Mononuclear cell (primary cell): Measurements from ENCODE around the gene CD96. TPM values are rescaled to one million over a fixed set of nuclear protein-coding genes. Genes with fewer than 3 reads are reported as not detected.

Experiments
- H3K27me3 ChIP-seq: 2 replicates; pipeline ENCODE4 v1.6.0; 2011; ENCODE audit warnings: low read length, control low read depth; ENCODE audit not compliant: insufficient read depth
- H3K4me1 ChIP-seq: 2 replicates; pipeline ENCODE4 v1.5.1; 2011; ENCODE audit warnings: mild to moderate bottlenecking, low read length, control low read depth; ENCODE audit not compliant: insufficient read depth
- H3K4me3 ChIP-seq: 2 replicates; pipeline ENCODE4 v1.5.1; 2011; ENCODE audit warnings: mild to moderate bottlenecking, low read length, moderate library complexity
- H3K9me3 ChIP-seq: 2 replicates; pipeline ENCODE4 v1.5.1; 2011; ENCODE audit warnings: low read depth, mild to moderate bottlenecking, control low read depth, low read length
- total RNA-seq: library from RNA; depleted of rRNA; stranded (reverse); fragments of >200 nt; gene quantifications from one replicate; pipeline ENCODE4 v1.2.3, GENCODE V29; 2012

The CD96 gene
- total RNA-seq, 1 donor = 117 TPM

- Histone ChIP-seq H3K9me3 (no peaks in the 10 kb centered on the region), H3K4me1 (peaks cover 14% of the 10 kb centered on the region), H3K27me3 (no peaks in the 10 kb centered on the region), H3K4me3 (no peak within 1 kb of the TSS)
Observed at GRCh38 chr3:111595232-111595631, 53.2 kb downstream of the CD96 start, which contains the start of gene ZBED2. TSS of gene ZBED2 (minus strand) at chr3:111595346. CDS start at chr3:111594201, 1,145 bp downstream.

DNA sequence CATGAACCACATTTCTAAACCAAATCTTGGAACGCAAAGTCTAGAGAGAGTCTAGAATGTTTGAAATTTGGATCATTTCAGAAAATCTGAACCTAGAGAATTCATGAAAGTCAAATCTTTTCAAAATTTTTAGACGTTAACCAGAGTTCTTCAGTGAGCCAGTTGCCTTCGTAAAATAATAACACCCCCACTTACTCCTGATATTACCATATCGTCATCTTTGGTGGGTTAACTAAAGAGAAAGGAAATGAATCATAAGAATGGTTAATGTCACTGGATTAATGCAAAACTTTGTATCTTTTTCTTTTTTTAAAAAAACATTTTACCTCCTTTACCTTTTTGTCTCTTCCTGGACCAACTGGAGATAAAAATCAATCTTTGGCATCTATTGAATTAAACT is 54.3 kb downstream of the CD96 start:
- Histone ChIP-seq H3K27me3 (no peaks in the 10 kb centered on the region), H3K4me1 (peaks cover 14% of the 10 kb centered on the region), H3K9me3 (no peaks in the 10 kb centered on the region), H3K4me3 (no peak overlapping the region)

GRCh38 chr3:111598139-111598538 is 56.1 kb downstream of the CD96 start:
- no peaks in the 10 kb centered on the region for H3K9me3 ChIP-seq
- H3K27me3 ChIP-seq = no peaks in the 10 kb centered on the region
- no peak overlapping the region for H3K4me3 ChIP-seq
- peaks cover 14% of the 10 kb centered on the region for H3K4me1 ChIP-seq

DNA sequence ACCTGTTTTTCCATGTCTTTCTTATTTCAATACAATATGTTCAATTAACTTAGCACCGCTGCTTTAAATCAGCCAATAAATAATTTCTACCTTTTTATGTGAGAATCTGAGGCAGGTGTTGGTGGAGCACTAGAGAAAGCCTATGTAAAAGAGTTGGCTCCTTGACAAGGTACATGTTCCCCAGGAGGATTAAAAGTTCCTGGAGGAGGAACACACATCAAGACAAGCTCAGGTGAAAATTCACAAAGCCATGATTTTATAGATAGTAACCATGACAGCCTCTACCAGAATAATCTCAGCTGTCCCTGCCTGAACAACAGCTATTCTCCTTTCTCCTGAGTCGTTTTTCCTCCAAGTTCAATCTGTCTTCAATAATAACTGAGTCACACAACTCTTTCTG is 56.6 kb downstream of the CD96 start:
- Histone ChIP-seq H3K4me3 (no peak overlapping the region), H3K9me3 (no peaks in the 10 kb centered on the region), H3K27me3 (no peaks in the 10 kb centered on the region), H3K4me1 (peaks cover 13% of the 10 kb centered on the region)

DNA sequence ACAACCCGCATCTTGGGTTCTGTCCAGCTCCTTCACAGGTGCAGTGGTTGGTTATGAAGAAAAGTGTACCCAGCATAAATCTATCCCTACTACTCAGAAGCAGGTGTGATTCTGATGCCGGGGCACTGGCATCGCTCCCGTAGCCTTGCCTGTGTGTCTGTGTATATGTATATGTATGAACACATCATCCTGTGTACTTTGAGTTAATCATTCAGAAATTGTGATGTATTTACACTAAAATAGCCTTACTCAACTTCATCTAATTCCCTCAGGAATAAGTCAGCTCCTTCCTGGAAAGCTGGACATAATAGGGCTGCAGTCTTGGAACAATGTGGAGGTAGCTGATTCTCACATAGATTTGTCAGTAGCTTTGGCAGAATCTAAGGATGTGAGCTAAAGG is 59.8 kb downstream of the CD96 start:
- Histone ChIP-seq H3K4me1 (no peaks in the 10 kb centered on the region), H3K27me3 (no peaks in the 10 kb centered on the region), H3K4me3 (no peak overlapping the region), H3K9me3 (no peaks in the 10 kb centered on the region)

- no peaks in the 10 kb centered on the region for H3K4me1 ChIP-seq
- no peaks in the 10 kb centered on the region for H3K9me3 ChIP-seq
- H3K27me3 ChIP-seq = no peaks in the 10 kb centered on the region
- H3K4me3 ChIP-seq = no peak overlapping the region
Observed at GRCh38 chr3:111603679-111604078, 61.7 kb downstream of the CD96 start.

- no peak overlapping the region for H3K4me3 ChIP-seq
- H3K27me3 ChIP-seq = no peaks in the 10 kb centered on the region
- H3K9me3 ChIP-seq = no peaks in the 10 kb centered on the region
- H3K4me1 ChIP-seq = no peaks in the 10 kb centered on the region
Observed at GRCh38 chr3:111604119-111604518, 62.1 kb downstream of the CD96 start.

- no peaks in the 10 kb centered on the region for H3K9me3 ChIP-seq
- H3K27me3 ChIP-seq = no peaks in the 10 kb centered on the region
- peaks cover 5% of the 10 kb centered on the region for H3K4me1 ChIP-seq
- no peak overlapping the region for H3K4me3 ChIP-seq
Observed at GRCh38 chr3:111605018-111605417, 63.0 kb downstream of the CD96 start.

DNA sequence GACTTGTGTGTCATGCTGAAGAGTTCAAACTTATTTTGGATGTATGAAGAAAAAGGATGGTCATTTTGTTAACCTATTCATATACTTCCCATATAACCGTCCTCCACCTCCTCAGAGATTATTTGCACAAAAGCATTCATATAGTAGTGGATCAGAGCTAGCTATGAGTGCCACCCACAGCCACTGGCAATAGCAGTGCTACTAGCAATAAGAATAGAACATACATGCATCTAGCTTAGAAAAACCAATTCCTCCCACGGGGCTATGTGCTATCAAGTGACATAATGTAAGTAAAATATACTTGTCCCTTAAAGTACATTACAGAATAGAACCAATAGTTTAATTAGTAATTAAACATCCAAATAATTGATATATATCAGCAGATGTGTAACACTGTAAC is 63.5 kb downstream of the CD96 start:
- H3K9me3 ChIP-seq = no peaks in the 10 kb centered on the region
- no peak overlapping the region for H3K4me3 ChIP-seq
- no peaks in the 10 kb centered on the region for H3K27me3 ChIP-seq
- H3K4me1 ChIP-seq = peaks cover 10% of the 10 kb centered on the region

DNA sequence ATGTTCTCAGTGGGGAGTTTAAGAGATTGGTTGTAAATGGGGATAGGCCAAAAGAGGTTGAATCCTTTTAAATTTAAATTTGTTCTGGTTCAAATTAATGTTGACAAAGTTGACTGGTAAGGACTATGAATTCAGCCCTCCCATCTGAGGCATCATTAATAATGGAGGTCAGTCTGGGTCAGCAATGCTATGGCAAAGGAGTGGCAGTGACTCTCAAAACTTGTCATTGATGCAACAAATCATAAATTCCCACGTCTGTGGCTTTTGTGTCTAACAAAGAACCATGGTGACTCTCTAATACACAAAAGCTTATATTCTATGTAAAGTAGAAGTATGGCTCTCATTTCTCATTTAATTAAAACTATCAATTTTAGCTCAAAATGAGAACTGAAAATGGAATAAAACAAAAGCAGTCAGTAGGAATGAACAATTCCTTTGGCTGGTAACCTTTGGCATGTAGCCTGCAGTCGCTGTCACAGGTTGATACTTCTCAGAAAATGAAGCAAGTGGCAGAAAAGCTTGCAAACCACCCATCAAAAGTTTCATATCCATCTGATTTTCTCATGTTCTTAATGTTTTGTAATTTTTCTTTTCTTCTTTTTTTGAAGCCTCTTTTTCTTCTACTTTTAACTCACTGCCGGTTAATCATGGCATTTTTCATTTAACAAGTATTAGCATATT is 65.4 kb downstream of the CD96 start:
- H3K27me3 ChIP-seq = no peaks in the 10 kb centered on the region
- H3K4me1 ChIP-seq = peaks cover 18% of the 10 kb centered on the region
- H3K9me3 ChIP-seq = no peaks in the 10 kb centered on the region
- H3K4me3 ChIP-seq = no peak overlapping the region

DNA sequence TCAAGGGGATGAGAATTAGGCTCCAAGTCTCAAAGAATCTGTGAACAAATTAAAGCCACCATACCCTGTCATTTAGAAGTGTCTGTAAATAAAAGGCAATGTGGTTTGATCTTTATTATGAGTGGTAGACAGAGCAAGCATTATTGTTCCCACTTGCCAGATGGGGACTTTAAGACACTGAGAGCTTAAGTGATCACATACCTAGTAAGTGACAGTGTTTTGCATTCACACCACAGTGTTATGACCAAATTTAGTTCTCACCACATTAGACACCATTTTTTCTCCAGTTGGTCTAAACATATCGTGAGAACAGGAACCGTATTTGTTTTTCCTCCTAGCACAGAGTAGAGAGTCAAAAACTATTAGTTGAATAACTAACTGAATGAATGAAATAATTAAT is 66.4 kb downstream of the CD96 start:
- Histone ChIP-seq H3K4me1 (peaks cover 18% of the 10 kb centered on the region), H3K27me3 (no peaks in the 10 kb centered on the region), H3K4me3 (no peak overlapping the region), H3K9me3 (no peaks in the 10 kb centered on the region)

DNA sequence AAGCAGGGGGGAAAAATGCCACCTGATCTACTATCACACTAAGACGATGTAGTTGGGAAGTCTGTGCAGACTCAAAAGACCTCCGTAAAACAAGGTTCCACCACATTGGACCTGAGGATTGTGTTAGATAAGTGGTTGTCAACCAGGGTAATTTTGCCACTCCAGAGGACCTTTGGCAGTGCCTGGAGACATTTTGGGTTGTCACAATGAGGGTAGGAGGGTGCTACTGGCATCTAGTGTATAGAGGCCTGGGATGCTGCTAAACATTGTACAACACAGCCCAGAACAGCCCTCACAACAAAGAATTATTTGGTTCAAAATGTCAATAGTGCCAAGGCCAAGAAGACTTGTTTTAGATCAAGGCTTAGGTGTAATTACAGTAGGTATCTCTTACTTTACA is 67.7 kb downstream of the CD96 start:
- Histone ChIP-seq H3K9me3 (no peaks in the 10 kb centered on the region), H3K27me3 (no peaks in the 10 kb centered on the region), H3K4me3 (no peak overlapping the region), H3K4me1 (peaks cover 18% of the 10 kb centered on the region)

DNA sequence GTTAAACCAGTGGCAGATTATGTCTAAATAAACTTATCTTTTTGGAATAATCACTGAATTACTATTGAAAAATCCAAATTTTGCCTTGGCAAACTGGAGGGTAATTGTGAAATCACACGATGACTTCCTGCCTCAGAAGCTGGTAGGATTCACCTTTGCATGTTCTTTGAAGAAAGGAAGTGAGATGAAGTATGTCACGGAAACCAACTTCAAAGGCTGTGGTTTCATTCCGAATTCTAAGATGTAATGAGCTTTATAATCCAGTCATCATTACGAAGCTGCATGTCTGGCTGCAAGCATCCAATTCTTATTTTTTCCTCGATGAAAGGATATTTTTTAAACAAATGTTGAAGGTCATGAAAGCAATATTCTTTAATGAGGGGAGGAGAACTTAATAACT is 68.2 kb downstream of the CD96 start:
- Histone ChIP-seq H3K4me1 (peaks cover 18% of the 10 kb centered on the region), H3K9me3 (no peaks in the 10 kb centered on the region), H3K4me3 (no peak overlapping the region), H3K27me3 (no peaks in the 10 kb centered on the region)

DNA sequence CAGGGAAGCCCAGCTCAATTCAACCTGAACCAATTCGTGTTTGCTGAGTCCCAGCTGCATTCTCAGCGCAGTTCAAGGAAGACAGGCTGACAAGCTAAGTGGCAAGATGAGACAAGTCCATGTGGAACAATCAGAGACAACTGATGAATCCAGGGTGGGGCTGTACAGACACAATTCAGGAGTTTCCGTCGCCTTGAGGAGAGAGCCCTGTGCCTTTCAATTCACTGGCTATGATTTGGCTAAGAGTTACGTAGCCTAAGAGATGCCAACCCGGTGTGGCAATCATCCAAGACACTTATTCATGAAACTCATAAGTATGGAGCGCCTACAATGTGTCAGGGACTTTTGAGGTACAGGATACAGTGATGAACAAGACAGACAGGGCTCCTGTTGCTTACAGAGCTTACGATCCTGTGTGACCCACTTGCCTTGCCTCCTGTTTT is 68.6 kb downstream of the CD96 start:
- Histone ChIP-seq H3K27me3 (no peaks in the 10 kb centered on the region), H3K4me1 (peaks cover 19% of the 10 kb centered on the region)

DNA sequence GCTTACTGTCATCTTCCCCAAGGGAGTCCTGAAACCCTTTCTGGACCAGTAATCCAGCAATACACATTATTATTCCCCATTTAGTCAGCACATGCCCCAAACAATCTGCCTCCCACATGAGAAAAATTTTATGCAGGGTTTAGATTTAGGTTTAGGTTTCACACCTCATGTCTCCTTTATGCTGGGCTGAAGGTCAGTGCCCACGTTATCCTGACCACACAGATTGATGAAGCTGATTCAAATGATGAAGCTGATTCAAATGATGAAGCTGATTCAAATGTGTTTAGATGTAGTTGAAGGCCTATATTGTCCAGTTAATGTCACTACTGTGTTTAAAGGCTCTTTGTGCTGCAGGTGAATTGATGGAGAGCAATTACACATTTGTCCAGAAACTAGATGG is 71.3 kb downstream of the CD96 start:
- Histone ChIP-seq H3K4me1 (peaks cover 36% of the 10 kb centered on the region), H3K9me3 (no peaks in the 10 kb centered on the region), H3K27me3 (no peaks in the 10 kb centered on the region), H3K4me3 (no peak overlapping the region)

More for the DNA sequence above, 68.6 kb downstream of the CD96 start:
- H3K9me3 ChIP-seq = no peaks in the 10 kb centered on the region
- no peak overlapping the region for H3K4me3 ChIP-seq

GRCh38 chr3:111615880-111616279 is 73.9 kb downstream of the CD96 start:
- H3K27me3 ChIP-seq = no peaks in the 10 kb centered on the region
- no peaks in the 10 kb centered on the region for H3K9me3 ChIP-seq
- peaks cover 22% of the 10 kb centered on the region for H3K4me1 ChIP-seq
- no peak overlapping the region for H3K4me3 ChIP-seq
